Adrenal gland (tissue), 5 donors: ENCODE data around the gene TOB2.

ENCODE experiments used
- CTCF ChIP-seq, 6 experiments: fragments of 450-650 bp in 4 of 6; fragments of 200-600 bp in 2 of 6; sonication (generic) in 1 of 6; IDR thresholded peaks; 1 replicate in 5 of 6; 2 replicates in 1 of 6; pipeline versions ENCODE4 v1.5.1 to v1.8.0; 2016 to 2021; ENCODE audit warnings: antibody characterized with exemption in 6 of 6, mild to moderate bottlenecking in 2 of 6, moderate library complexity in 1 of 6
- POLR2A ChIP-seq, 2 donors: fragments of 450-650 bp; IDR thresholded peaks; one replicate each; pipeline ENCODE4 v1.6.1; 2017; ENCODE audit warnings: antibody characterized with exemption in 2 of 2, mild to moderate bottlenecking in 2 of 2, moderate library complexity in 1 of 2
- donor health status: DM: no; HTN: no; CAD: no.

DNA sequence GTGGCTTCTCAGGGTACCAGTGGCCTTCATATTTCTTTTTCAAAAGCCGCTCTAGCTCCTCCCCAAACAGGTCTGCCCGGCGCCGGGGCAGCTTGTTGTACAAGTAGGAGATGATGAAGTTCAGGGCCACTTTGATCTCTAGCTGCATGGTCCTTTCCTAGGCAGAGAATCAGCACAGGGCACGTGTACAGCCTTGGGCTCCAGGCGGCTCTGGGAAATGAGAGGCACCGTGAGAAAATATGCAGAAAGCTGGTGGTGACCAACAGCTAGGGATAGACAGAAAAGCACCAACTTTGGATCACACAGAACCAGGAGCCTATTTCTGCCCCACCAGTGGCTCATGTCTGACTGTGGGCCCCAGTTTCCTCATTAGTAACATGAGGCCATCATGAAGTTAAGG is 9.4 kb downstream of the TOB2 start:
- TF ChIP-seq CTCF (IDR thresholded peaks at IDR 0.05), result no peak
- no peak for TF ChIP-seq POLR2A (IDR thresholded peaks at IDR 0.05)
